H1 (cell line): Measurements from ENCODE around the gene HTR2A. TPM values are rescaled to one million over a fixed set of nuclear protein-coding genes. Genes with fewer than 3 reads are reported as not detected.

Experiments used
- CTCF ChIA-PET: fragments of 300-600 bp; sonication (Branson Sonifier 250); formaldehyde crosslinking; loops from one replicate; lab custom pipeline; 2021; ENCODE audit not compliant: partially characterized antibody; lab: Charles Lee
- POLR2A ChIA-PET: fragments of 300-600 bp; sonication (Branson Sonifier 250); formaldehyde crosslinking; loops from one replicate; lab custom pipeline; 2021; ENCODE audit warnings: inconsistent platforms; ENCODE audit not compliant: partially characterized antibody; lab: Charles Lee
- DNase-seq, 2 experiments: peaks; one replicate each; pipeline versions ENCODE4 v3.0.0 to v3.0.0-alpha.2; 2010 to 2022; ENCODE audit warnings: low spot score in 2 of 2, low read depth in 1 of 2, mixed read lengths in 1 of 2
- FAIRE-seq: peaks from 2 replicates; lab custom pipeline; 2011; peaks lifted over from hg19 to GRCh38; lab: Jason Lieb, UNC
- H2AFZ ChIP-seq: 2 replicates; pipeline ENCODE4 v1.8.1; 2012; ENCODE audit warnings: low read length, inconsistent platforms
- H2AK5ac ChIP-seq: 2 replicates; pipeline ENCODE4 v1.6.1; 2013; ENCODE audit warnings: low read depth, low read length
- H2BK120ac ChIP-seq: replicated peaks from 2 replicates; pipeline ENCODE3; 2013; ENCODE audit warnings: low read depth, low read length, inconsistent platforms
- H2BK12ac ChIP-seq: 2 replicates; pipeline ENCODE4 v1.6.1; 2013; ENCODE audit warnings: low read depth, low read length
- H2BK15ac ChIP-seq: 2 replicates; pipeline ENCODE4 v1.6.1; 2013; ENCODE audit warnings: low read length
- H2BK20ac ChIP-seq: 2 replicates; pipeline ENCODE4 v1.6.1; 2013; ENCODE audit warnings: low read length
- H2BK5ac ChIP-seq: 2 replicates; pipeline ENCODE4 v1.6.1; 2013; ENCODE audit warnings: low read depth, low read length
- H3K14ac ChIP-seq: 2 replicates; pipeline ENCODE4 v1.6.1; 2013; ENCODE audit warnings: inconsistent platforms; ENCODE audit not compliant: insufficient read length
- H3K18ac ChIP-seq: 2 replicates; pipeline ENCODE4 v1.6.1; 2013; ENCODE audit warnings: low read length; ENCODE audit errors: extremely low read depth
- H3K23ac ChIP-seq: 2 replicates; pipeline ENCODE4 v1.6.1; 2013; ENCODE audit warnings: inconsistent platforms; ENCODE audit not compliant: insufficient read length
- H3K23me2 ChIP-seq: 2 replicates; pipeline ENCODE4 v1.6.1; 2013; ENCODE audit warnings: low read depth, low read length
- H3K27ac ChIP-seq: 2 replicates; pipeline ENCODE4 v1.6.1; 2011; ENCODE audit warnings: low read depth, low read length, inconsistent platforms
- H3K27me3 ChIP-seq, 4 experiments: replicated peaks in 1 of 4; 1 replicate in 1 of 4; 2 replicates in 3 of 4; pipeline versions ENCODE4 v1.6.1 to v1.8.1; 2011 to 2013; ENCODE audit warnings: low read length in 3 of 4, mild to moderate bottlenecking in 3 of 4, inconsistent platforms in 2 of 4, mixed read lengths in 2 of 4, moderate library complexity in 1 of 4; ENCODE audit not compliant: control insufficient read depth in 3 of 4, insufficient read depth in 3 of 4; ENCODE audit errors: extremely low read depth in 1 of 4
- H3K36me3 ChIP-seq, 4 experiments: 2 replicates each; pipeline versions ENCODE4 v1.6.1 to v1.8.1; 2011 to 2013; ENCODE audit warnings: mild to moderate bottlenecking in 4 of 4, low read length in 3 of 4, moderate library complexity in 2 of 4, control low read depth in 1 of 4, inconsistent platforms in 1 of 4; ENCODE audit not compliant: insufficient read depth in 4 of 4, control insufficient read depth in 2 of 4
- H3K4ac ChIP-seq: replicated peaks from 2 replicates; pipeline ENCODE3; 2013; ENCODE audit warnings: low read length, low read depth, mixed read lengths, inconsistent platforms; ENCODE audit not compliant: insufficient read length
- H3K4me1 ChIP-seq, 4 experiments: replicated peaks in 1 of 4; 1 replicate in 1 of 4; 2 replicates in 3 of 4; pipeline versions ENCODE4 v1.6.1 to v1.8.1; 2011 to 2013; ENCODE audit warnings: low read length in 3 of 4, inconsistent platforms in 2 of 4, mixed read lengths in 1 of 4; ENCODE audit not compliant: insufficient read depth in 4 of 4, control insufficient read depth in 3 of 4
- H3K4me2 ChIP-seq, 2 experiments: 2 replicates each; pipeline versions ENCODE4 v1.6.1 to v1.8.1; 2011 to 2013; ENCODE audit warnings: low read depth in 2 of 2, low read length in 2 of 2, control low read depth in 1 of 2, inconsistent platforms in 1 of 2, mild to moderate bottlenecking in 1 of 2; ENCODE audit not compliant: insufficient read depth in 1 of 2
- H3K4me3 ChIP-seq, 4 experiments: fragments of 200-600, 300-600 bp in 1 of 4; sonication (generic), shearing (Covaris generic), sonication (Bioruptor Twin) in 1 of 4; 2 replicates each; pipeline versions ENCODE4 v1.5.1 to v1.8.1; 2011 to 2016; ENCODE audit warnings: low read length in 4 of 4, low read depth in 3 of 4, control low read depth in 2 of 4, inconsistent platforms in 2 of 4, mild to moderate bottlenecking in 2 of 4, mixed read lengths in 1 of 4, moderate library complexity in 1 of 4; ENCODE audit not compliant: insufficient read depth in 2 of 4; ENCODE audit errors: extremely low read depth in 1 of 4
- H3K56ac ChIP-seq: replicated peaks from 2 replicates; pipeline ENCODE3; 2013; ENCODE audit warnings: low read depth, mild to moderate bottlenecking, mixed read lengths, low read length, inconsistent platforms; ENCODE audit not compliant: insufficient read length
- H3K79me1 ChIP-seq: 2 replicates; pipeline ENCODE4 v1.6.1; 2013; ENCODE audit warnings: low read depth, low read length, control low read depth
- H3K79me2 ChIP-seq, 2 experiments: 2 replicates each; pipeline versions ENCODE4 v1.6.1 to v1.8.1; 2012 to 2013; ENCODE audit warnings: low read length in 2 of 2, mild to moderate bottlenecking in 2 of 2, inconsistent platforms in 1 of 2; ENCODE audit not compliant: insufficient read depth in 2 of 2, control insufficient read depth in 1 of 2
- H3K9ac ChIP-seq, 4 experiments: replicated peaks in 1 of 4; 1 replicate in 1 of 4; 2 replicates in 3 of 4; pipeline versions ENCODE4 v1.6.1 to v1.8.1; 2011 to 2013; ENCODE audit warnings: low read depth in 3 of 4, low read length in 3 of 4, control low read depth in 2 of 4, mild to moderate bottlenecking in 2 of 4, moderate library complexity in 2 of 4, inconsistent platforms in 1 of 4; ENCODE audit errors: extremely low read depth in 1 of 4
- H3K9me3 ChIP-seq, 2 experiments: 2 replicates each; pipeline versions ENCODE4 v1.6.1 to v1.8.1; 2012 to 2013; ENCODE audit warnings: mild to moderate bottlenecking in 2 of 2, moderate library complexity in 2 of 2, control low read depth in 1 of 2, inconsistent platforms in 1 of 2, low read depth in 1 of 2, low read length in 1 of 2, mixed read lengths in 1 of 2; ENCODE audit not compliant: insufficient read depth in 2 of 2
- H4K20me1 ChIP-seq, 2 experiments: replicated peaks in 1 of 2; 2 replicates each; pipeline versions ENCODE3 to v1.8.1; 2011 to 2013; ENCODE audit warnings: inconsistent platforms in 2 of 2, low read length in 2 of 2, mild to moderate bottlenecking in 1 of 2; ENCODE audit not compliant: insufficient read depth in 2 of 2, control insufficient read depth in 1 of 2
- H4K5ac ChIP-seq: 2 replicates; pipeline ENCODE4 v1.6.1; 2013; ENCODE audit warnings: low read length, low read depth, mixed read lengths, inconsistent platforms; ENCODE audit not compliant: insufficient read length
- H4K8ac ChIP-seq: 2 replicates; pipeline ENCODE4 v1.8.0; 2013; ENCODE audit warnings: mild to moderate bottlenecking, moderate library complexity, low read length, inconsistent platforms; ENCODE audit not compliant: insufficient read depth; ENCODE audit errors: extremely low read depth
- H4K91ac ChIP-seq: replicated peaks from 2 replicates; pipeline ENCODE3; 2013; ENCODE audit warnings: low read length, mixed read lengths, inconsistent platforms; ENCODE audit not compliant: insufficient read length
- CTBP2 ChIP-seq: IDR thresholded peaks from 2 replicates; pipeline ENCODE4 v1.7.0; 2011; ENCODE audit warnings: borderline replicate concordance, mild to moderate bottlenecking, moderate library complexity, mixed read lengths, low read length; ENCODE audit not compliant: insufficient read depth, insufficient read length
- GTF2F1 ChIP-seq: IDR thresholded peaks from 2 replicates; pipeline ENCODE4 v1.6.1; 2012; ENCODE audit warnings: low read depth, low read length, improper control_type of control experiment, borderline replicate concordance
- JUN ChIP-seq: IDR thresholded peaks from 2 replicates; pipeline ENCODE4 v1.6.1; 2011; ENCODE audit warnings: low read depth, mild to moderate bottlenecking, improper control_type of control experiment, low read length
- KDM1A ChIP-seq: fragments of 200-600, 300-600 bp; sonication (generic); IDR thresholded peaks from 2 replicates; pipeline ENCODE4 v1.7.1; 2016; ENCODE audit warnings: mild to moderate bottlenecking, low read length, borderline replicate concordance
- NANOG ChIP-seq: IDR thresholded peaks from 2 replicates; pipeline ENCODE4 v1.6.1; 2011; ENCODE audit warnings: low read length, low read depth, mild to moderate bottlenecking, inconsistent platforms; ENCODE audit not compliant: insufficient read depth, poor library complexity, severe bottlenecking
- SIX5 ChIP-seq: IDR thresholded peaks from 2 replicates; pipeline ENCODE4 v1.6.1; 2011; ENCODE audit warnings: mild to moderate bottlenecking, low read depth, low read length
- YY1 ChIP-seq: IDR thresholded peaks from 2 replicates; pipeline ENCODE4 v1.6.1; 2011; ENCODE audit warnings: low read depth, mild to moderate bottlenecking, low read length
- ZNF274 ChIP-seq: IDR thresholded peaks from 2 replicates; pipeline ENCODE4 v1.7.0; 2012; ENCODE audit warnings: low read length, borderline replicate concordance; ENCODE audit errors: extremely low read depth
- WGBS, 2 experiments: shearing (Covaris generic) in 1 of 2; methylation state at CpG; one replicate each; pipeline versions ENCODE4 v1.1.6 to v1.1.7; 2013 to 2015; ENCODE audit warnings: low lambda C conversion rate in 2 of 2, mixed read lengths in 2 of 2, inconsistent platforms in 1 of 2, low coverage in 1 of 2, missing lambda C conversion rate in 1 of 2; ENCODE audit not compliant: insufficient replicate concordance in 2 of 2, insufficient coverage in 1 of 2, insufficient read length in 1 of 2; ENCODE audit errors: extremely low coverage in 1 of 2, missing lambda C conversion rate in 1 of 2; 5-methylcytosine and 5-hydroxymethylcytosine counted together
- polyA plus RNA-seq, 7 experiments: library from polyadenylated mRNA; depleted of rRNA in 3 of 7; stranded (reverse) in 5 of 7; unstranded in 2 of 7; fragments of >200 nt in 5 of 7; fragments of 200-250 nt in 2 of 7; gene quantifications; 1 replicate in 5 of 7; 2 replicates in 1 of 7; 4 replicates in 1 of 7; pipeline versions ENCODE4 v1.2.1 to v1.2.3, GENCODE V29; 2011 to 2013; ENCODE audit warnings: missing spikeins in 2 of 7, mixed read lengths in 2 of 7
- total RNA-seq: library from RNA; stranded (reverse); fragmentation: NEBNext Ultra II Directional; extraction: Animal tissue kit (Norgen Biotek cat#: 25700); gene quantifications from 2 replicates; pipeline ENCODE4 v1.2.1, GENCODE V29; 2021

The HTR2A gene
- total and polyA plus RNA-seq, 2 of the 8 experiments (the other 6 are each of a cell fraction or from before 2014, with no cell fraction given), result not detected

DNA sequence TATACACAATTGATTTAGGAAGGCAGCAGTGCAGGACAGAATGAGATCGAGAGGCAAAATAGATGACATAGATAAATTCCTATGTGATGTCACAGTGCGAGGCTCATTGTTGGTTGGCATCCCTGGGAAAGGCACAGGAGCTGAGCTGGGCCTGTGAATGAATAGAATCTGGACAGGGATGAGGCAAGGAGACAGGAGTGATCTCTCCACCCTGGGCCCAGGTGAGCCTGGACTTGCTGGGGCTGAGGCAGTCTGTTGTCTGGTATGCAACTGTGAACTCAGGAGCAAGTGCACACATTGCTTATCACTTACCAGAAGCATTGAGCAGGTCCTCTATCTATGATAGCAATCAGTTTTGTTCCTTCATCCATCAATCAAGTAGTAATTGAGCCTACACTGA lies 51.7 kb downstream of the HTR2A start:
- Histone ChIP-seq H2AK5ac (no peak overlapping the region), H2BK12ac (no peak overlapping the region), H3K36me3 (no peaks in the 10 kb centered on the region), H2BK20ac (no peak overlapping the region), H3K4me3 (no peak overlapping the region), H3K18ac (no peak overlapping the region), H2BK120ac (no peak overlapping the region), H4K91ac (no peak overlapping the region), H4K20me1 (no peaks in the 10 kb centered on the region), H3K14ac (no peak overlapping the region), H3K23ac (no peak overlapping the region), H3K4me1 (no peaks in the 10 kb centered on the region), H3K27me3 (no peaks in the 10 kb centered on the region), H3K23me2 (no peaks in the 10 kb centered on the region), H3K56ac (no peak overlapping the region), H2AFZ (no peak overlapping the region), H3K4ac (no peak overlapping the region), H3K9ac (no peak overlapping the region), H3K79me2 (no peaks in the 10 kb centered on the region), H4K8ac (no peak overlapping the region), H4K5ac (no peak overlapping the region), H3K27ac (no peak overlapping the region), H3K4me2 (no peak overlapping the region), H2BK15ac (no peak overlapping the region), H2BK5ac (no peak overlapping the region), H3K79me1 (no peaks in the 10 kb centered on the region), H3K9me3 (no peaks in the 10 kb centered on the region)
- ChIA-PET POLR2A (no interaction called here), CTCF (interaction anchor here (0.8 to 2.3 kb wide), 3 partner anchors 13 to 19 kb away, joined by 3 to 13 read pairs (median 4); no protein-coding TSS in a partner anchor)
- no peak for FAIRE-seq
- no peak for DNase-seq
- 80% methylated on average over 2 of the region's 2 CpGs; no CpG with 5 or more reads in 1 of the 2 experiments for WGBS, 2 experiments
- no peak for TF ChIP-seq KDM1A
- no peak for TF ChIP-seq YY1
- no peak for TF ChIP-seq ZNF274
- no peak for TF ChIP-seq JUN
- no peak for TF ChIP-seq NANOG
- TF ChIP-seq SIX5, result no peak
- no peak for TF ChIP-seq CTBP2
- no peak for TF ChIP-seq GTF2F1
